GM23248 (cell line): ENCODE measurements around the gene MEF2B.

ENCODE experiments used
- EZH2 ChIP-seq: fragments of 200-600 bp; sonication (generic); IDR thresholded peaks from 2 replicates; pipeline ENCODE4 v1.6.1; 2018; ENCODE audit warnings: antibody characterized with exemption, mild to moderate bottlenecking; ENCODE audit not compliant: insufficient read depth, poor library complexity, severe bottlenecking
- EZH2phosphoT487 ChIP-seq: fragments of 200-600 bp; sonication (generic); IDR thresholded peaks from 2 replicates; pipeline ENCODE4 v1.6.1; 2018; ENCODE audit warnings: antibody characterized with exemption, moderate library complexity, mild to moderate bottlenecking, low read depth; ENCODE audit not compliant: insufficient read depth

DNA sequence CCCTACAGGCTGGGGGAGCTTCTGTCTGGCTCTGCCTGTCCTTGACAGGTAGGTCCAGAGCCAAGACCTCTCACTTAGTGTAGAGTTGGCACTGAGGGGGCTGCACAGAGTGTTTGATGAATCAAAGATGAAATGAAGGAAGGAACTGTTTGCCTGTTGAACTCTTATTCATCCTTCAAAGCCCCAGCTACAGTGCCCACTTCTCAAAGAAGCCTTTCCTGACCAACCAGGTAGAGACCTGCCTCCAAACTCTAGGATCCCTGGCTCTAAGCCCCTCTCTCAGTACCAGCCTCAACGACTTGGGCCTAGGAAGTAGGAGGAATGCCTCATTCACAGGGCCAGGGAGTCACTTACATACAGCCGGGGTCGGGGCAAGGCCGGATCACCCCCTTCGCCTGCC is 22.7 kb downstream of the MEF2B start:
- TF ChIP-seq EZH2, result no peak
- no peak for TF ChIP-seq EZH2phosphoT487
